Mesendoderm (in vitro differentiated cells): ENCODE results near the gene DUSP1.

Source experiments
- DNase-seq: peaks from one replicate; pipeline ENCODE4 v3.0.0; 2013
- H2AK5ac ChIP-seq: 2 replicates; pipeline ENCODE4 v1.6.1; 2013; ENCODE audit warnings: low read length, inconsistent platforms
- H2BK120ac ChIP-seq: 2 replicates; pipeline ENCODE4 v1.6.1; 2013; ENCODE audit warnings: low read depth, mild to moderate bottlenecking, low read length, moderate library complexity, mixed read lengths
- H2BK15ac ChIP-seq: replicated peaks from 2 replicates; pipeline ENCODE4 v1.6.1; 2013; ENCODE audit warnings: low read depth, mild to moderate bottlenecking, moderate library complexity
- H2BK5ac ChIP-seq: 2 replicates; pipeline ENCODE4 v1.6.1; 2013; ENCODE audit warnings: low read length, inconsistent platforms
- H3K18ac ChIP-seq: 2 replicates; pipeline ENCODE4 v1.6.1; 2013; ENCODE audit warnings: mild to moderate bottlenecking, low read length, mixed read lengths
- H3K23ac ChIP-seq: one replicate; pipeline ENCODE4 v1.6.1; 2013; ENCODE audit warnings: low read length
- H3K27ac ChIP-seq: 2 replicates; pipeline ENCODE4 v1.5.1; 2013; ENCODE audit warnings: low read depth, mild to moderate bottlenecking, inconsistent platforms, low read length, moderate library complexity
- H3K27me3 ChIP-seq: 2 replicates; pipeline ENCODE4 v1.6.1; 2013; ENCODE audit warnings: low read length, control low read depth, mild to moderate bottlenecking, inconsistent platforms; ENCODE audit not compliant: insufficient read depth, poor library complexity
- H3K36me3 ChIP-seq: 2 replicates; pipeline ENCODE4 v1.6.1; 2013; ENCODE audit warnings: low read length, inconsistent platforms; ENCODE audit not compliant: control insufficient read depth, insufficient read depth
- H3K4ac ChIP-seq: one replicate; pipeline ENCODE4 v1.6.1; 2013; ENCODE audit warnings: low read depth, mild to moderate bottlenecking, low read length, moderate library complexity
- H3K4me1 ChIP-seq: 2 replicates; pipeline ENCODE4 v1.6.1; 2013; ENCODE audit warnings: low read depth, low read length, inconsistent platforms; ENCODE audit not compliant: control insufficient read depth
- H3K4me2 ChIP-seq: 2 replicates; pipeline ENCODE4 v1.6.1; 2013; ENCODE audit warnings: low read length
- H3K4me3 ChIP-seq: 2 replicates; pipeline ENCODE4 v1.5.1; 2013; ENCODE audit warnings: mild to moderate bottlenecking, low read length
- H3K56ac ChIP-seq: one replicate; pipeline ENCODE4 v1.6.1; 2013; ENCODE audit warnings: low read length
- H3K79me1 ChIP-seq: 2 replicates; pipeline ENCODE4 v1.6.1; 2013; ENCODE audit warnings: low read length, inconsistent platforms
- H3K79me2 ChIP-seq: 2 replicates; pipeline ENCODE4 v1.6.1; 2013; ENCODE audit warnings: mild to moderate bottlenecking, low read length; ENCODE audit not compliant: control insufficient read depth, insufficient read depth
- H3K9ac ChIP-seq: 2 replicates; pipeline ENCODE4 v1.6.1; 2013; ENCODE audit warnings: low read length, inconsistent platforms
- H4K5ac ChIP-seq: one replicate; pipeline ENCODE4 v1.6.1; 2013; ENCODE audit warnings: low read length
- H4K8ac ChIP-seq: one replicate; pipeline ENCODE4 v1.6.1; 2013; ENCODE audit warnings: low read depth, mild to moderate bottlenecking, control low read depth, low read length, moderate library complexity
- whole genome bisulfite sequencing: extraction: QIAGEN DNeasy Blood & Tissue Kit; methylation state at CpG from one replicate; pipeline ENCODE4 v1.1.7; 2013; ENCODE audit warnings: low lambda C conversion rate, missing lambda C conversion rate; ENCODE audit not compliant: insufficient coverage; ENCODE audit errors: extremely low coverage; 5-methylcytosine and 5-hydroxymethylcytosine counted together

The DUSP1 gene

DNA sequence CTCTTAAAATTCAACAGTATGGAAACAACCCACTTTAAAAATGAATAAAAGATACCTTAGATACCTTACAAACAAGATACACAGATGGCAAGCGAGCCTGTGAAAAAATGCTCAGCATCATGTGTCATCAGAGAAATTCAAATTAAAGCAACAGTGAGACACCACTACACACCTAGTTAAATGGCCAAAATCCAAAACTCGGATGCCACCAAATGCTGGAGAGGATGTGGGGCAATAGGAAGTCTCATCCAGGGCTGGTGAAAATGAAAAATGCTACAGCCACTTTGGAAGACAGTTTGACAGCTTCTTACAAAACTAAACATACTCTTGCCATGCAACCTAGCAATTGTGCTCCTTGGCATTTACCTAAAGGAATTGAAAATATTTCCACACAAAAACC lies 17.9 kb downstream of the DUSP1 start:
- Histone ChIP-seq H4K5ac (no peak overlapping the region), H4K8ac (no peak overlapping the region), H2BK5ac (no peak overlapping the region), H3K18ac (no peak overlapping the region), H3K9ac (no peak overlapping the region), H3K79me2 (no peaks in the 10 kb centered on the region), H2AK5ac (no peak overlapping the region), H2BK15ac (no peak overlapping the region), H3K23ac (no peak overlapping the region), H3K36me3 (no peaks in the 10 kb centered on the region), H3K27me3 (no peaks in the 10 kb centered on the region), H3K4me2 (no peak overlapping the region), H3K4ac (no peak overlapping the region), H3K27ac (no peak overlapping the region), H3K4me3 (no peak overlapping the region), H3K56ac (no peak overlapping the region), H3K79me1 (no peaks in the 10 kb centered on the region), H2BK120ac (no peak overlapping the region), H3K4me1 (no peaks in the 10 kb centered on the region)
- WGBS, result no CpG with 5 or more reads among the region's 2 CpGs
- DNase-seq, result no peak

DNA sequence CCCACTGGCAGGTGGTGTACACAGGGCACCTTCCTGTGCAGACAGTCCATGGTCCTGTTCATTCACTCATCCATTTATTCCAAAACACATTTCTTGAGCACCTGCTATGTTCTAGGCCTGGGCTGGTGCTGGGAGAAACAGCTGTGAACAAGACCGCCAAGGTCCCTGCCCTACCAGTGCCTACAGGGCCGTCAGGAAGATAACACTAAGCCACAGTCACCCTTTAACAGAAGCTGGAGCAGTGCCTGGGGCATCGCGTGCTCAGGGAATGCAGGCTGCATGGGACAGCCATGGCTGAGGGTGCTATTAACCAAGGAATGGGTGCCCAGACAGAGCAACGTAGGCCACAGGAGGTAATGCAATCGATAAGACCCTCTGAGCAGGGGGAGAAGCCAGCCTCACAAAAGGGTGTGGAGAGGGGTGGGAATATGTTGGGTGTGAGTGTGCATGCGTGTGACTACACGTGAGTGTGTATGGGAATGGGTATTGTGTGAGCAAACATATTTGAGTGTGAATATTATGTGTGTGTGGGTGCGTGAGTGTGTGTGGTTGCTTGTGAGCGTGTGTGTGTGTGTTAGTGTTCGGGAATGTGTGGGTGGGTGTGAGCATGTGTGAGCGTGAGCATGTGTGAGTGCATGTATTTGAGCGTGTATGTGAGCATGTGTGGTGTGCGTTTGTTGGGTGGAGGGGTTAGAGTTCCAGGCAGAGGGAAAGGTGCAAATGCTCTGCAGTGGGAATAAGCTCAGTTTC lies 19.1 kb downstream of the DUSP1 start:
- Histone ChIP-seq H3K56ac (no peak overlapping the region), H3K23ac (no peak overlapping the region), H2AK5ac (no peak overlapping the region), H4K5ac (no peak overlapping the region), H3K4ac (no peak overlapping the region), H3K9ac (no peak overlapping the region), H3K79me2 (no peaks in the 10 kb centered on the region), H3K4me3 (no peak overlapping the region), H3K27ac (no peak overlapping the region), H3K18ac (no peak overlapping the region), H3K4me1 (no peaks in the 10 kb centered on the region), H3K4me2 (no peak overlapping the region), H3K36me3 (no peaks in the 10 kb centered on the region), H2BK15ac (no peak overlapping the region), H2BK5ac (no peak overlapping the region), H2BK120ac (no peak overlapping the region), H3K79me1 (no peaks in the 10 kb centered on the region), H3K27me3 (no peaks in the 10 kb centered on the region), H4K8ac (no peak overlapping the region)
- WGBS, result 100% methylated on average over 8 of the region's 14 CpGs
- no peak for DNase-seq

GRCh38 chr5:172749881-172750633 lies 20.9 kb downstream of the DUSP1 start:
- Histone ChIP-seq H3K4me3 (no peak overlapping the region), H3K27ac (no peak overlapping the region), H3K36me3 (no peaks in the 10 kb centered on the region), H3K79me2 (no peaks in the 10 kb centered on the region), H3K4ac (no peak overlapping the region), H2BK15ac (no peak overlapping the region), H3K79me1 (no peaks in the 10 kb centered on the region), H3K4me1 (no peaks in the 10 kb centered on the region), H3K56ac (no peak overlapping the region), H2AK5ac (no peak overlapping the region), H3K9ac (no peak overlapping the region), H3K23ac (no peak overlapping the region), H3K18ac (no peak overlapping the region), H4K8ac (no peak overlapping the region), H2BK5ac (no peak overlapping the region), H4K5ac (no peak overlapping the region), H3K27me3 (no peaks in the 10 kb centered on the region), H2BK120ac (no peak overlapping the region), H3K4me2 (no peak overlapping the region)
- no CpG with 5 or more reads among the region's 19 CpGs for WGBS
- no peak for DNase-seq

DNA sequence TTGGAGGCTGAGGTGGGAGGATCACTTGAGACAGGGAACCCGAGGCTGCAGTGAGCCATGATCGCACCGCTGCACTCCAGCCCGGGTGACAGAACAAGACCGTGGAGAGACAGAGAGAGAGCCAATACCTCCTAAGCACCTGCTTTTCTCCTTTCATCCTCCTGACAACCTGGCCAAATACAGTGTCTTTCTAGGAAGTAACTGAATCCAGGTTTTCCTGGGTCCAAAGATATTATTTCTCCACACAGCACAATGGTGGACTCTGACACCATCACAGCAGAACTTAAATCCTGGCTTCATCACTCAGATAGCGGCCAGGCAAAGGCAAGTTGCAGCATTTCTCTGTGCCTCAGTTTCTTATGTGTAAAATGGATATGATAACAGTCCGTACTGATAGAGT lies 21.9 kb downstream of the DUSP1 start:
- no peaks in the 10 kb centered on the region for H3K27me3 ChIP-seq
- no peak overlapping the region for H3K4me3 ChIP-seq
- H2BK120ac ChIP-seq, result no peak overlapping the region
- H4K5ac ChIP-seq, result no peak overlapping the region
- H3K79me1 ChIP-seq, result no peaks in the 10 kb centered on the region
- WGBS, result no CpG with 5 or more reads among the region's 7 CpGs
- H3K4me1 ChIP-seq, result no peaks in the 10 kb centered on the region
- H2AK5ac ChIP-seq, result no peak overlapping the region
- H3K18ac ChIP-seq, result no peak overlapping the region
- H3K56ac ChIP-seq, result no peak overlapping the region
- H3K36me3 ChIP-seq, result no peaks in the 10 kb centered on the region
- H3K79me2 ChIP-seq, result no peaks in the 10 kb centered on the region
- H3K9ac ChIP-seq, result no peak overlapping the region
- H3K4ac ChIP-seq, result no peak overlapping the region
- DNase-seq, result no peak
- H3K27ac ChIP-seq, result no peak overlapping the region
- H2BK15ac ChIP-seq, result no peak overlapping the region
- H2BK5ac ChIP-seq, result no peak overlapping the region
- no peak overlapping the region for H4K8ac ChIP-seq
- no peak overlapping the region for H3K4me2 ChIP-seq
- no peak overlapping the region for H3K23ac ChIP-seq

DNA sequence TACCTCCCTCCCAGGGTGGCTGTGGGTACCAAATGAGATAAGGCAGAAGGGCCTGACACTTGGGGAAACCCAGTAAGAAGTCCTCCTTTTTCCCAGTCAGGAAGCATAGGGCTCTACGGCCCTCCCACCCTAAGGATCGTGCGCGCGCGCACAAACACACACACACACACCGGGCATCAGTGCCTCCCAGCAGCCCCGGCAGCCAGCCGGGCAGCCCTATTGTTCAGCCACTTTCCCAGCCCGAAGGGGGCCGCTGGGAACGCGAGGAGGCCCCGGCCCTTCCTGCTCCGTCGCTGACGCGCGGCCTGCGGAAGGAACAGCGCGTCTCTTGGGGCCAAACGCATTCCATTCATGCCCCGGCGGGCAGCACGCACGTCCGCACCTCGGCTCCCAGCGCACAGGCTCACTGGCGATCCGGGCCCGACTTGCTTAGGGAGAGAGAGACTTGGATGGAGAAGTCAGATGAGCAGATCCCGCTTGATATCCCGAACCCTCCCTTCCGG lies 22.6 kb downstream of the DUSP1 start:
- no peaks in the 10 kb centered on the region for H3K4me1 ChIP-seq
- no peak overlapping the region for H3K18ac ChIP-seq
- H3K27me3 ChIP-seq, result no peaks in the 10 kb centered on the region
- H3K36me3 ChIP-seq, result no peaks in the 10 kb centered on the region
- H4K8ac ChIP-seq, result no peak overlapping the region
- no peak overlapping the region for H2BK15ac ChIP-seq
- no peak overlapping the region for H3K4ac ChIP-seq
- H3K79me1 ChIP-seq, result no peaks in the 10 kb centered on the region
- H3K4me3 ChIP-seq, result no peak overlapping the region
- no peak overlapping the region for H3K23ac ChIP-seq
- no peak overlapping the region for H2AK5ac ChIP-seq
- H3K4me2 ChIP-seq, result peak overlapping the region; percentile 19
- no peak overlapping the region for H2BK5ac ChIP-seq
- no peak overlapping the region for H2BK120ac ChIP-seq
- peak; percentile 77 for DNase-seq
- peak overlapping the region; percentile 50 for H3K56ac ChIP-seq
- no CpG with 5 or more reads among the region's 36 CpGs for WGBS
- peak overlapping the region; percentile 17 for H3K9ac ChIP-seq
- H3K27ac ChIP-seq, result no peak overlapping the region
- peak overlapping the region; percentile 39 for H4K5ac ChIP-seq
- H3K79me2 ChIP-seq, result no peaks in the 10 kb centered on the region
